ENCODE measurements around the gene PLIN4.

DNA sequence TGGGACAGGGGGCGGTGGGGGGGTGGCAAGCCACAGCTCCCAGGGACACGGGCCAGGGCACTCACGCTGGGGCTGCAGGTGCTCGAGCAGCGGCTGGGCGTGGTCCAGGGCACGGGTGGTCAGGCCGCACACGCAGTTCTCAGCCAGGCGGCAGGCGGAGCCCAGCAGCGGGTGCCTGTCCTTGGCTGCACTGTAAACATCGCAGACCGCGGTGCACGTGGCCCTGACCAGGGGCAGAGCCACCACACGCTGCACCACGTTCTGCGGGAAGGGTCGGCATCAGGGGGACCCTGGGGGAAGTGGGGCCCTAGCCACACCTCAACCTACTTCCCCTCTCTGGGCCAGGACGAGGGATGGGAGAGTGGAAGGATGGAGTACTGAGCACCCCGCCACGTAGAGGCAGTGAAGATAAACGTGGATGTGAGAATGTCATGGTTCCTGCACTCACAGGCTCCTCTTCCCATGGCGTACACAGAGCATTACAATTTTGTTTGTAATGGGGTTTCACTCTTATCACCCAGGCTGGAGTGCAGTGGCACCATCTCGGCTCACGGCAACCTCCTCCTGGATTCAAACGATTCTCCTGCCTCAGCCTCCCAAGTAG is 13.4 kb upstream of the PLIN4 start:
- TF ChIP-seq, protein P1, sequence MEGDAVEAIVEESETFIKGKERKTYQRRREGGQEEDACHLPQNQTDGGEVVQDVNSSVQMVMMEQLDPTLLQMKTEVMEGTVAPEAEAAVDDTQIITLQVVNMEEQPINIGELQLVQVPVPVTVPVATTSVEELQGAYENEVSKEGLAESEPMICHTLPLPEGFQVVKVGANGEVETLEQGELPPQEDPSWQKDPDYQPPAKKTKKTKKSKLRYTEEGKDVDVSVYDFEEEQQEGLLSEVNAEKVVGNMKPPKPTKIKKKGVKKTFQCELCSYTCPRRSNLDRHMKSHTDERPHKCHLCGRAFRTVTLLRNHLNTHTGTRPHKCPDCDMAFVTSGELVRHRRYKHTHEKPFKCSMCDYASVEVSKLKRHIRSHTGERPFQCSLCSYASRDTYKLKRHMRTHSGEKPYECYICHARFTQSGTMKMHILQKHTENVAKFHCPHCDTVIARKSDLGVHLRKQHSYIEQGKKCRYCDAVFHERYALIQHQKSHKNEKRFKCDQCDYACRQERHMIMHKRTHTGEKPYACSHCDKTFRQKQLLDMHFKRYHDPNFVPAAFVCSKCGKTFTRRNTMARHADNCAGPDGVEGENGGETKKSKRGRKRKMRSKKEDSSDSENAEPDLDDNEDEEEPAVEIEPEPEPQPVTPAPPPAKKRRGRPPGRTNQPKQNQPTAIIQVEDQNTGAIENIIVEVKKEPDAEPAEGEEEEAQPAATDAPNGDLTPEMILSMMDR (IDR thresholded peaks at IDR 0.05; ENCODE audit: low read depth, low read length), result no peak
- no peak for TF ChIP-seq POLR2A (IDR thresholded peaks at IDR 0.05; ENCODE audit: extremely low read depth, insufficient read length)
- no peak for TF ChIP-seq MYC (IDR thresholded peaks at IDR 0.05; ENCODE audit: low read depth, low read length)
- TF ChIP-seq, protein P2, sequence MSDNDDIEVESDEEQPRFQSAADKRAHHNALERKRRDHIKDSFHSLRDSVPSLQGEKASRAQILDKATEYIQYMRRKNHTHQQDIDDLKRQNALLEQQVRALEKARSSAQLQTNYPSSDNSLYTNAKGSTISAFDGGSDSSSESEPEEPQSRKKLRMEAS (IDR thresholded peaks at IDR 0.05; ENCODE audit: low read depth, low read length), result no peak
